Activated CD4-positive, alpha-beta T cell treated with anti-CD3 and anti-CD28 coated beads, Interleukin-2, amount 50 U/mL, for 4 hours (primary cell): ENCODE results near the gene PHKG2.

Experiments used
- DNase-seq, 2 experiments: peaks; one replicate each; pipeline ENCODE4 v3.0.0-alpha.2; 2020

PHKG2 gene

GRCh38 chr16:30728899-30729672 is 19.1 kb upstream of the PHKG2 start:
- no peak for DNase-seq

- no peak for DNase-seq
These were observed 16.8 kb upstream of the PHKG2 start for GRCh38 chr16:30731411-30731810.

GRCh38 chr16:30736995-30737793 is 11.0 kb upstream of the PHKG2 start:
- DNase-seq, result no peak

GRCh38 chr16:30737794-30738648 is 10.2 kb upstream of the PHKG2 start:
- DNase-seq, result no peak

GRCh38 chr16:30738984-30739951 is 9.0 kb upstream of the PHKG2 start:
- DNase-seq, result no peak

- DNase-seq, result no peak
These were observed 7.6 kb upstream of the PHKG2 start for GRCh38 chr16:30740364-30741251.

GRCh38 chr16:30741461-30741914 is 6.7 kb upstream of the PHKG2 start:
- no peak for DNase-seq

GRCh38 chr16:30743716-30744115 is 4.5 kb upstream of the PHKG2 start:
- no peak for DNase-seq

- DNase-seq, result no peak
These were observed 4.0 kb upstream of the PHKG2 start for GRCh38 chr16:30744183-30744582.

GRCh38 chr16:30745082-30745481 is 3.1 kb upstream of the PHKG2 start:
- DNase-seq, result no peak

GRCh38 chr16:30746638-30747175 is 1.5 kb upstream of the PHKG2 start:
- DNase-seq, result no peak

- no peak for DNase-seq
These were observed 894 bp upstream of the PHKG2 start for GRCh38 chr16:30747331-30747730.

GRCh38 chr16:30748634-30749445 is 615 bp downstream of the PHKG2 start:
- DNase-seq, result no peak

- no peak for DNase-seq
These were observed 2.0 kb downstream of the PHKG2 start for GRCh38 chr16:30750201-30750600.

GRCh38 chr16:30750876-30751465 is 2.7 kb downstream of the PHKG2 start:
- no peak for DNase-seq

GRCh38 chr16:30753596-30753995 is 5.4 kb downstream of the PHKG2 start:
- DNase-seq, result no peak

- no peak for DNase-seq
These were observed 7.9 kb downstream of the PHKG2 start for GRCh38 chr16:30755955-30756780.

- DNase-seq, result no peak
These were observed 8.5 kb downstream of the PHKG2 start for GRCh38 chr16:30756781-30757100.

GRCh38 chr16:30757316-30757715 is 9.1 kb downstream of the PHKG2 start:
- no peak for DNase-seq
